ENCODE data around the gene PPP1R10.

The PPP1R10 gene

GRCh38 chr6:30618270-30618797 lies 1.3 kb upstream of the PPP1R10 start:
- no peak for DNase-seq

- DNase-seq: peak; percentile 97
Observed at GRCh38 chr6:30617565-30618269, 674 bp upstream of the PPP1R10 start, which contains the start of gene MRPS18B. MRPS18B (plus strand) TSS chr6:30617840; CDS start chr6:30617866, 26 bp downstream.

GRCh38 chr6:30615958-30616810 lies 859 bp downstream of the PPP1R10 start:
- DNase-seq: no peak

- no peak for DNase-seq
Observed at GRCh38 chr6:30615219-30615957, 1.7 kb downstream of the PPP1R10 start.

GRCh38 chr6:30614843-30615218 lies 2.2 kb downstream of the PPP1R10 start:
- peak; percentile 76 for DNase-seq

GRCh38 chr6:30614044-30614842 lies 2.8 kb downstream of the PPP1R10 start:
- no peak for DNase-seq

- no peak for DNase-seq
Observed at GRCh38 chr6:30613251-30614043, 3.6 kb downstream of the PPP1R10 start.

- DNase-seq: no peak
Observed at GRCh38 chr6:30612687-30613248, 4.3 kb downstream of the PPP1R10 start.

GRCh38 chr6:30612213-30612612 lies 4.8 kb downstream of the PPP1R10 start:
- DNase-seq: no peak

GRCh38 chr6:30611856-30612194 lies 5.2 kb downstream of the PPP1R10 start:
- DNase-seq: no peak

- no peak for DNase-seq
Observed at GRCh38 chr6:30611150-30611855, 5.7 kb downstream of the PPP1R10 start.

GRCh38 chr6:30610065-30610464 lies 7.0 kb downstream of the PPP1R10 start:
- no peak for DNase-seq

- no peak for DNase-seq
Observed at GRCh38 chr6:30603961-30604360, 13.1 kb downstream of the PPP1R10 start.

GRCh38 chr6:30601815-30602641 lies 15.0 kb downstream of the PPP1R10 start:
- DNase-seq: no peak

GRCh38 chr6:30601436-30601814 lies 15.6 kb downstream of the PPP1R10 start:
- DNase-seq: no peak

- no peak for DNase-seq
Observed at GRCh38 chr6:30600451-30600961, 16.5 kb downstream of the PPP1R10 start.

- DNase-seq: no peak
Observed at GRCh38 chr6:30599625-30600324, 17.3 kb downstream of the PPP1R10 start.

- no peak for DNase-seq
Observed at GRCh38 chr6:30598912-30599624, 18.0 kb downstream of the PPP1R10 start.
